Measurements from ENCODE around the gene GPR25.
A peak's percentile ranks its signal among the peaks of the same experiment; 100 is the strongest.

Gene GPR25

DNA sequence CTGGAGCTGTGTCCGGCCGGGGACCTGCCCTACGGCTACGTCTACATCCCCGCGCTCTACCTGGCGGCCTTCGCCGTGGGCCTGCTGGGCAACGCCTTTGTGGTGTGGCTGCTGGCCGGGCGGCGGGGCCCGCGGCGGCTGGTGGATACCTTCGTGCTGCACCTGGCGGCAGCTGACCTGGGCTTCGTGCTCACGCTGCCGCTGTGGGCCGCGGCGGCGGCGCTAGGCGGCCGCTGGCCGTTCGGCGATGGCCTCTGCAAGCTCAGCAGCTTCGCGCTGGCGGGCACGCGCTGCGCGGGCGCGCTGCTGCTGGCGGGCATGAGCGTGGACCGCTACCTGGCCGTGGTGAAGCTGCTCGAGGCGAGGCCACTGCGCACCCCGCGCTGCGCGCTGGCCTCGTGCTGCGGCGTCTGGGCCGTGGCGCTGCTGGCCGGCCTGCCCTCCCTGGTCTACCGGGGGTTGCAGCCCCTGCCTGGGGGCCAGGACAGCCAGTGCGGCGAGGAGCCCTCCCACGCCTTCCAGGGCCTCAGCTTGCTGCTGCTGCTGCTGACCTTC, 412 bp downstream of the GPR25 start:
- no peak for DNase-seq (ENCODE audit: low spot score)

DNA sequence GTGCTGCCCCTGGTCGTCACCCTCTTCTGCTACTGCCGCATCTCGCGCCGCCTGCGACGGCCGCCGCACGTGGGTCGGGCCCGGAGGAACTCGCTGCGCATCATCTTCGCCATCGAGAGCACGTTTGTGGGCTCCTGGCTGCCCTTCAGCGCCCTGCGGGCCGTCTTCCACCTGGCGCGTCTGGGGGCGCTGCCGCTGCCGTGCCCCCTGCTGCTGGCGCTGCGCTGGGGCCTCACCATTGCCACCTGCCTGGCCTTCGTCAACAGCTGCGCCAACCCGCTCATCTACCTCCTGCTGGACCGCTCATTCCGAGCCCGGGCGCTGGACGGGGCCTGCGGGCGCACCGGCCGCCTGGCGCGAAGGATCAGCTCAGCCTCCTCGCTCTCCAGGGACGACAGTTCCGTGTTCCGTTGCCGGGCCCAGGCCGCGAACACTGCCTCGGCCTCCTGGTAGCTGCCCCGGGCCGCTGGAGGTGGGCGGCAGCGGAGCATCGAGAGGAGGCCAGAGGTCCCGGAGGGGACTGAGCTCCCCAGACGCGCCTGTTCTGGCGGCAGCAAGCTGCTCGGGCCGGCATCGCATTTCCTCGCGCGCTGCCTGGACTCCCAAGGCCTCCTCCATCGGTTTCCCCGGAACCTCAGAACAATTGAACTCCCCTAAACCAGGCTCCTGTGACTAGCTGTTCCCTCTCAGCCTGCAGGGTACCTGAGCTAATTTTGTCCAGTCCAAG, 1.1 kb downstream of the GPR25 start:
- peak; percentile 39 for DNase-seq (ENCODE audit: low spot score)

DNA sequence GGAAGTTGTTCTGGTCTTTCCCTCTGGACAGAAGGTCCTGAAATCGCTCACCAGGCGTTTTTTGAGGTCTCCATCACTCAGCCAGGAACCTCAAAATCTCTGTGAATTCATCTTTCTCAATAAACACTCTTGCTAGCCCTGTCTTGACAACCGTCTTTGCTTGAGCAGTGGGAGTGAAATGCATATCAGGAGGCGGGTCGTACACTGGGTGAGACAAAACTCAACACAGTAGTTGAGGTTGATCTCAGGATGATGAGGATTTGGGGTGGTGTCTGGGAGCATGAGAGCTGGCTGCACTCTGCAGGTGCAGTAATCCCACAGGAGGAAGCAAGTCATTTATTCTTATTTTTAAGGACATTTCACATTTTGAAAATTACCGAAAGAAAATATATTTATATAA, 1.9 kb downstream of the GPR25 start:
- no peak for DNase-seq (ENCODE audit: low spot score)

DNA sequence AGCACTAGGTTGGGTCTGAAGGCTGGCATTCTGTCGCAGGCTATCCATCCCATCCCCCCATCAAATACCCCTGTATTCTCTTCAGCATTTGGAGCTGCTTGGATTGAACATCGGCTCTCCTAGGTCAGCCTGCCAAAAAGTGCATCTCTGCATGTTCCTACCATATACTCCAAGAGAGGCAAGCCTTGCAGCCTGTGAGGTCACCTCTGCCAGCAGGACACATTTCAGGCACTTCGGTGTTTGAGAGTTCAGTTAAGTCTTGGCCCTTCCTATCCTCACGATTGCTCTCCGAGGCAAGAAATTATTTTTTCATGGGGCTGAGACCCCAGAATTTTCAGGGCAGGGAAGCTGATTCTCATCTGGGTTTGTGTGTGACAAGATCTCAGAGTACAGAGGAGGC, 2.6 kb downstream of the GPR25 start:
- DNase-seq (ENCODE audit: low spot score) = no peak

GRCh38 chr1:200877010-200877409, 4.2 kb downstream of the GPR25 start:
- DNase-seq (ENCODE audit: low spot score) = no peak

DNA sequence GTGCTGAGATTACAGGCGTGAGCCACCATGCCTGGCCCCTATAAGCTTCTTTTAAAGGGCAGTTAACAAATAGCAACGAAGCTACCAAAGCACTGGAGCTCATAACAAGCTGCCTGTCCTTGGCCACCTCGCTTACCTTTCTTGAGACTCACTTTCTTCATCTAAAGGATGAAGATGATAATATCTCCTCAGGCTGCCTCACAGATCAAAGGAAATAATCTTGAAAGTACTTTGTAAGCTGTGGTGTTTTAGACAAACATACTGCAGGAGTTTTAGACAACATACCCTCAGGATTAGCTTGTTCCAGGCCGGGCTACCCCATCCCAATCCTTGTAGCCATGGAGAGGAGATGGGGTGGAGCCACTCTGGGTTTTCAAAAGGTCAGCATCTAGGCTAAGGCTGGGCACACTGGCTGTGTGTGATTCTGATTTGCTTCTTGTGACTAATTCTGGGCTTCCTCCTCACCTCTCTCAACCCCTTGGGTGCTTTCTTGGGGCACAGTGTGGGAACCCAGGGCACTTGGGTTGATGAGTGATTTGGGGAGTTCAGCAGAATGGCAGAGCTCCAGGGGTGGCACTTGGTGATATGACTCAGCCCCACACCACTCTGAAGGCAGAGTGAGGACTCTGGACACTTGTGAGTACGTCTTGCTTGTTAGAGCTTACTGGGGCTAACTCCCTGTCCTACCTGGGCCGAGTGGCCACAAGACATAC, 5.2 kb downstream of the GPR25 start:
- peak; percentile 12 for DNase-seq (ENCODE audit: low spot score)

DNA sequence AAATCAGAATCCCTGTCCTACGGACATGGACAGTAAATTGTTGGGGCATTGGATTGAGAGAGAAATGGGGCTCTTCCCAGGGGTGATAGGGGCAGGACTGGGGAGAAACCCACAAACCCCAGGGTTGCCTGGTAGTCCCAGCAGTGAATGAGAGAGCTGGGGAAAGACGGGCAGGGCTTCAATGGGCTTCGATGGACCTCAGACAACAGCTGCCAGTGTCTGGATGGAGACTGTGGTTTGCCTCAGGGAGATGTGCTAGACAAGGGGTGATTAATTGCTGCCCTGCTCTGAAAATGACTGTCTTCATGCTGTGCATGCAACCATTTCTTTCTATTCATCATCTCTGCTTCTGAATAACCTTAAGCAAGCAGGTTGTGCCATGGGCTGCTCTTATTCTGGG, 7.4 kb downstream of the GPR25 start:
- no peak for DNase-seq (ENCODE audit: low spot score)

GRCh38 chr1:200883118-200883517, 10.3 kb downstream of the GPR25 start:
- no peak for DNase-seq (ENCODE audit: low spot score)

GRCh38 chr1:200885623-200886402, 13.0 kb downstream of the GPR25 start:
- DNase-seq (ENCODE audit: low spot score) = no peak

DNA sequence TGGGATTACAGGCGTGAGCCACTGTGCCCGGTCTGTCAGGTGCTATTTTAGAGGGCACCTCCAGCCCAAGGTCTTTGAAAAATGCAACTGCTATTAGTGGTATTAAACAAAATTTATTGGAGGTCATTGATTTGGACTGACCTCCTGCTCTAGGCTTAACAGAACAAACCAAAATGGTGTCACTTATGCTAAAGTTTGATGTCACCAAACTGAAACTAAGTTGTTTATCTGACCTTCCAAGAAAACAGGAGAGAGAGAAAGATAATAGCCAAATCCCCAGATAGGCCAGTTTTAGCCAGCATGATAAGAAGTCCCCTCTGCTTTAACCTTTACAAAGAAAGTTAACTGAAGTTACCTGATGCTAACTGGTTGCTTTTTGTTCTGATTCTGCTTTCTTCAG, 13.8 kb downstream of the GPR25 start:
- DNase-seq (ENCODE audit: low spot score) = no peak

- DNase-seq (ENCODE audit: low spot score) = no peak
These were observed 14.3 kb downstream of the GPR25 start for GRCh38 chr1:200887036-200887435.

GRCh38 chr1:200887772-200888348, 15.1 kb downstream of the GPR25 start:
- no peak for DNase-seq (ENCODE audit: low spot score)

DNA sequence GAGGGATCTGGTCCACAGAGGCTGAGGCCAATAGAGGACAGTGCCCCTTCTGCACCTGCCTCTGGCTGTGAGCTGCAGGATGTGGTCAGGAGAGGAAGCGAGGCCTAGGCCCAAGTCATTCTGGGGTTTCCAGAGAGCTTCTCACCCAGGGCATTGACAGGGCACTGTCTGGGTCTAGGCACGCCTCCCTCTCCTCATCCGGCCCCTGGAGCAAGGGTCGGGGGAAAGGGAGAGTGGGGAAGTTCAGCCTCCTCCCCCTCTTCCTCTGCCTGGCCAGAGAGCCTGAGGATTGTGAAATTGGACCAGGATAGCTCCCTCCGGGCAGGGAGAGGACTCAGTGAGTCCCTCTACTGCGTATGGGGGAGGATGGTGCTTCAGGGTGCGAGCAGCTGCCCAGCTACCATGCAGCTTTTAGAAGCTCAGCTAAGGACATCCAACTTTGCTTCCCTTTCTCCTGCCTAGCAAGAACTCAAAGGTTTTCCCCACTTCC, 15.6 kb downstream of the GPR25 start:
- no peak for DNase-seq (ENCODE audit: low spot score)

DNA sequence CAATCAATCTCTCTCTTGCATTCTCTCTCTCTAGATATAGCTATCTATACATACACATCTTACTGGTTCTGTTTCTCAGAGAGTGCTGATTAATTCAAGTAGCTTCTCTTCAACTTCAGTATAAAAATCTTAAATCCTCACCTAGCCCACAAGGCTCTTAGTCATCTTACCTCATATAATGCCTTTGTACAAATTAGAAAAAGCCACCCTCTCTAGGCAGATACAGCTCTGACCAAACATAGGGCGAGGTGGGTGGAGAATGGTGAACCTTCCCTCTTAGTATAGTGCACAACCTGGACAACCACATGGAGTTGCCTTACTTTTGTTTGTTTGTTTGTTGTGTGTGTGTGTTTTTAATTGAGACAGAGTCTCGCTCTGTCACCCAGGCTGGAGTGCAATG, 16.8 kb downstream of the GPR25 start:
- no peak for DNase-seq (ENCODE audit: low spot score)

- DNase-seq (ENCODE audit: low spot score) = no peak
These were observed 17.2 kb downstream of the GPR25 start for GRCh38 chr1:200890027-200890426.

GRCh38 chr1:200890818-200891773, 18.3 kb downstream of the GPR25 start:
- peak; percentile 79 for DNase-seq (ENCODE audit: low spot score)

GRCh38 chr1:200891774-200892157, 19.0 kb downstream of the GPR25 start:
- no peak for DNase-seq (ENCODE audit: low spot score)

GRCh38 chr1:200892546-200892945, 19.8 kb downstream of the GPR25 start:
- no peak for DNase-seq (ENCODE audit: low spot score)

DNA sequence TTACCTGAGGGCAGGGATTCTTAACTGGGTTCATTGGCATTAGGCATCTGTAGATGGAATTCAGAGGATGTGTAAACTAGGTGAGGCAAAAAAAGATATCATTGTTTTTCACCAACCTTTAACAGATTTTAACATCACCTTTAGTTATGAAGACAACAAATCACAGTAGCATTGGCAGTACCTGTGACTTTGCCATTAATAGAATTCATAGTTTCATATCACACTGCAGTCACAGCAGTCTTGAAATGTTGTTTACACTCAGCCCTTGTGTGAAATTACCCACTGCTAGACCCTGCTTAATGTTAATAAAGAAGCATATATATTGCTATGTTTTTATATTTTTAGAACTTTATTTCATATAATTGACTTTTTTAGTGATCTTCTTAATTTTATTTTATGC, 20.2 kb downstream of the GPR25 start:
- DNase-seq (ENCODE audit: low spot score) = no peak

GRCh38 chr1:200893411-200893901, 20.7 kb downstream of the GPR25 start:
- DNase-seq (ENCODE audit: low spot score) = no peak

All from AG20443 (cell line).